Mesendoderm (in vitro differentiated cells): ENCODE measurements around the gene FLT1.

Experiments used
- DNase-seq: peaks from one replicate; pipeline ENCODE4 v3.0.0; 2013
- H2AK5ac ChIP-seq: 2 replicates; pipeline ENCODE4 v1.6.1; 2013; ENCODE audit warnings: low read length, inconsistent platforms
- H2BK120ac ChIP-seq: 2 replicates; pipeline ENCODE4 v1.6.1; 2013; ENCODE audit warnings: low read depth, mild to moderate bottlenecking, low read length, moderate library complexity, mixed read lengths
- H2BK15ac ChIP-seq: replicated peaks from 2 replicates; pipeline ENCODE4 v1.6.1; 2013; ENCODE audit warnings: low read depth, mild to moderate bottlenecking, moderate library complexity
- H2BK5ac ChIP-seq: 2 replicates; pipeline ENCODE4 v1.6.1; 2013; ENCODE audit warnings: low read length, inconsistent platforms
- H3K18ac ChIP-seq: 2 replicates; pipeline ENCODE4 v1.6.1; 2013; ENCODE audit warnings: mild to moderate bottlenecking, low read length, mixed read lengths
- H3K23ac ChIP-seq: one replicate; pipeline ENCODE4 v1.6.1; 2013; ENCODE audit warnings: low read length
- H3K27ac ChIP-seq: 2 replicates; pipeline ENCODE4 v1.5.1; 2013; ENCODE audit warnings: low read depth, mild to moderate bottlenecking, inconsistent platforms, low read length, moderate library complexity
- H3K27me3 ChIP-seq: 2 replicates; pipeline ENCODE4 v1.6.1; 2013; ENCODE audit warnings: low read length, control low read depth, mild to moderate bottlenecking, inconsistent platforms; ENCODE audit not compliant: insufficient read depth, poor library complexity
- H3K36me3 ChIP-seq: 2 replicates; pipeline ENCODE4 v1.6.1; 2013; ENCODE audit warnings: low read length, inconsistent platforms; ENCODE audit not compliant: control insufficient read depth, insufficient read depth
- H3K4ac ChIP-seq: one replicate; pipeline ENCODE4 v1.6.1; 2013; ENCODE audit warnings: low read depth, mild to moderate bottlenecking, low read length, moderate library complexity
- H3K4me1 ChIP-seq: 2 replicates; pipeline ENCODE4 v1.6.1; 2013; ENCODE audit warnings: low read depth, low read length, inconsistent platforms; ENCODE audit not compliant: control insufficient read depth
- H3K4me2 ChIP-seq: 2 replicates; pipeline ENCODE4 v1.6.1; 2013; ENCODE audit warnings: low read length
- H3K4me3 ChIP-seq: 2 replicates; pipeline ENCODE4 v1.5.1; 2013; ENCODE audit warnings: mild to moderate bottlenecking, low read length
- H3K56ac ChIP-seq: one replicate; pipeline ENCODE4 v1.6.1; 2013; ENCODE audit warnings: low read length
- H3K79me1 ChIP-seq: 2 replicates; pipeline ENCODE4 v1.6.1; 2013; ENCODE audit warnings: low read length, inconsistent platforms
- H3K79me2 ChIP-seq: 2 replicates; pipeline ENCODE4 v1.6.1; 2013; ENCODE audit warnings: mild to moderate bottlenecking, low read length; ENCODE audit not compliant: control insufficient read depth, insufficient read depth
- H3K9ac ChIP-seq: 2 replicates; pipeline ENCODE4 v1.6.1; 2013; ENCODE audit warnings: low read length, inconsistent platforms
- H4K5ac ChIP-seq: one replicate; pipeline ENCODE4 v1.6.1; 2013; ENCODE audit warnings: low read length
- H4K8ac ChIP-seq: one replicate; pipeline ENCODE4 v1.6.1; 2013; ENCODE audit warnings: low read depth, mild to moderate bottlenecking, control low read depth, low read length, moderate library complexity
- WGBS: extraction: QIAGEN DNeasy Blood & Tissue Kit; methylation state at CpG from one replicate; pipeline ENCODE4 v1.1.7; 2013; ENCODE audit warnings: low lambda C conversion rate, missing lambda C conversion rate; ENCODE audit not compliant: insufficient coverage; ENCODE audit errors: extremely low coverage; 5-methylcytosine and 5-hydroxymethylcytosine counted together

The FLT1 gene

DNA sequence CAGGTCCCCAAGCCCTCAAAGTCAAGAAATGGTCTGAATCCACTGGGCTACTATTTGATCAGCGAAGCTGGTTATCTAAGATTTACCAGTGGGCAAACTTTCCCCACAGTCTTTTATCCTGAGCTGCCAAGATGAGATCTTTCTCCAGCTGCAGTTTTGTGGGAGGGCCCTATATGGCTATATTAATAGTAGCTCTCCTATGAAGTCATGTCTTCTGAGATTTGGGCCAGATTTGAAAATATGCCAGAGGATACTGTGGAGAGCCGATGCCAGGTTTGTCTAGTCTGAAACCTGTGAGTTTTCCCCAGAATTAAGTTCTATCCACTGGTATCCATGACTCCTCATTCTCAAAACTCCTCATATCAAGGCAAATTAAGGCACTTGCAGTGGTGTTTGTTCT lies 173.2 kb downstream of the FLT1 start:
- Histone ChIP-seq H3K9ac (no peak overlapping the region), H3K23ac (no peak overlapping the region), H3K4me3 (no peak overlapping the region), H3K27me3 (no peaks in the 10 kb centered on the region), H2BK120ac (no peak overlapping the region), H4K8ac (no peak overlapping the region), H3K4me1 (no peaks in the 10 kb centered on the region), H4K5ac (no peak overlapping the region), H2BK15ac (no peak overlapping the region), H3K4ac (no peak overlapping the region), H3K27ac (no peak overlapping the region), H3K4me2 (no peak overlapping the region), H3K36me3 (no peaks in the 10 kb centered on the region), H3K79me2 (no peaks in the 10 kb centered on the region), H3K56ac (no peak overlapping the region), H3K18ac (no peak overlapping the region), H2BK5ac (no peak overlapping the region), H2AK5ac (no peak overlapping the region), H3K79me1 (no peaks in the 10 kb centered on the region)
- WGBS: no CpG with 5 or more reads among the region's 2 CpGs
- no peak for DNase-seq

DNA sequence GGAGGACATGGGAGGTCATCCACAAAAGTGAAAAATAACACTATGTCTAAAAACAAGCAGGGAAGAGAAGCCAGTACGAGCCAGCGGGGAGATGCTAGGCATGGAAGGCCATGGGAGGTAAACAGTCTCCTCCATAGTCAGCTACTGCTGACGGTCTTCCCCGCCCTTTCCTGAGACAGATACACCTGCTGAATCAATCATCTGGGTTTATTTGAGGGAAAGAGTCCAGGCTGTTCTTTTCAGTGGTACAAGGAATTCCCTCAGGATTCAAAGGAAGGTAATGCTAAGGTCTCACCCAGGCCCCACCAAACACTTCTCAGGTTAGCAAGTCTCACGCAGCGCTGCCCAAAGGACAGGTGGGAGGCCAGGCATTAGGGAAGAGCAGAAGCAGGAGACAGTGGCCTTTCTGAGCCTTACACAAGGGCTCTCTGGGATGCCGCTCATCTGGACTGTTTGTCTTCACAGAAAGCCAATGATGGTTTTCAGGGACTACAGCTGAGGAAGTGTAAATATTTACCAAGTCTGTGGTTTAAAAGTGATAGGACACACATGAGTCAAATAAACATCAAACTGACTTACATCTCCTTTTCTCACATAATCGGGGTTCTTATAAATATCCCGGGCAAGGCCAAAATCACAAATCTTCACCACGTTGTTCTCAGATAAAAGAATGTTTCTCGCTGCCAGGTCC lies 173.9 kb downstream of the FLT1 start:
- H3K36me3 ChIP-seq: no peaks in the 10 kb centered on the region
- H2BK5ac ChIP-seq: no peak overlapping the region
- no peak overlapping the region for H3K9ac ChIP-seq
- WGBS: no CpG with 5 or more reads among the region's 11 CpGs
- H3K79me1 ChIP-seq: no peaks in the 10 kb centered on the region
- no peak for DNase-seq
- no peak overlapping the region for H3K4me2 ChIP-seq
- no peak overlapping the region for H4K8ac ChIP-seq
- H2BK120ac ChIP-seq: no peak overlapping the region
- H3K79me2 ChIP-seq: no peaks in the 10 kb centered on the region
- no peak overlapping the region for H4K5ac ChIP-seq
- no peak overlapping the region for H2BK15ac ChIP-seq
- H3K23ac ChIP-seq: no peak overlapping the region
- H2AK5ac ChIP-seq: no peak overlapping the region
- no peak overlapping the region for H3K4me3 ChIP-seq
- H3K56ac ChIP-seq: no peak overlapping the region
- H3K4ac ChIP-seq: no peak overlapping the region
- H3K18ac ChIP-seq: no peak overlapping the region
- H3K4me1 ChIP-seq: no peaks in the 10 kb centered on the region
- H3K27ac ChIP-seq: no peak overlapping the region
- no peaks in the 10 kb centered on the region for H3K27me3 ChIP-seq

DNA sequence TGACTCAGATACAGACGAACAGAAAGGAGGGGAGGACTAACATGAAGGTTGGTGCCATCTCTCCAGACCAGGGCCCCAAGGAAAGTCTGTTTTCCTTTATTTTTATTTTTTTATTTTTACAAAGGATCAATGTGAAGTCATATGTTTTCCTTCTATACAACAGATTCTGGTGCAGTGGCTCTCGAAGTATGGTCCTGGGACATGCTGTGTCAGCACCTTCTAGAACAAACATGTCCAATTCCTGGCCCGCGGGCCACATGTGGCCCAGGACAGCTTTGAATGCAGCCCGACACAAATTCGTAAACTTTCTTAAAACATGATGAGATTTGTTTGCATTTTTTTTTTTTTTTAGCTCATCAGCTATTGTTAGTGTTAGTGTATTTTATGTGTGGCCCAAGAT lies 174.7 kb downstream of the FLT1 start:
- no peak overlapping the region for H3K9ac ChIP-seq
- no CpG with 5 or more reads among the region's 6 CpGs for WGBS
- no peaks in the 10 kb centered on the region for H3K79me1 ChIP-seq

DNA sequence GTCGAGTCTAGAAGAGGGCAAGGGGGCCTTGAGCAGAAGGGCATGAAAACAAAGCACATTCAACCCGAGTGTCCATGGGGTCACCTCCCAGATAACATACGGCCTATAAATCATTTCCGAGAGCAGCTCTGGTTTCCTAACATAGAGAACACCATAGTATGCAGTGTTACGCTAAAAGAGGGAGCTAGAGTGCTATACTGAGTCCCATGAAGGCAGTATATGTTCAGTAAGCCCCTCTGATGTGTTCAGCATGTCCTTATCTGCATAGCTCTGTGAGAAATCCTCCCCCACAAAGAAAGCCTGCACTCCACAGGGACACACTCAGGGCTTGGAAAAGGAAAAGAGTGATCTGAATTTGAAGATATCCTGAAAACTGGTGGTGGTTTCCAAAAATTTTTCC lies 175.4 kb downstream of the FLT1 start:
- no peaks in the 10 kb centered on the region for H3K4me1 ChIP-seq
- H3K79me2 ChIP-seq: no peaks in the 10 kb centered on the region
- no CpG with 5 or more reads among the region's 5 CpGs for WGBS
- no peak overlapping the region for H3K27ac ChIP-seq
- no peaks in the 10 kb centered on the region for H3K36me3 ChIP-seq
- H3K18ac ChIP-seq: no peak overlapping the region
- H3K27me3 ChIP-seq: no peaks in the 10 kb centered on the region
- H3K4me2 ChIP-seq: no peak overlapping the region
- H3K23ac ChIP-seq: no peak overlapping the region
- no peak overlapping the region for H4K8ac ChIP-seq
- no peak overlapping the region for H3K4ac ChIP-seq
- no peak overlapping the region for H4K5ac ChIP-seq
- no peak overlapping the region for H3K56ac ChIP-seq
- H2BK120ac ChIP-seq: no peak overlapping the region
- H2BK5ac ChIP-seq: no peak overlapping the region
- H3K9ac ChIP-seq: no peak overlapping the region
- H2BK15ac ChIP-seq: no peak overlapping the region
- H3K79me1 ChIP-seq: no peaks in the 10 kb centered on the region
- no peak overlapping the region for H3K4me3 ChIP-seq
- no peak for DNase-seq
- H2AK5ac ChIP-seq: no peak overlapping the region

More for the DNA sequence above, 174.7 kb downstream of the FLT1 start:
- no peak overlapping the region for H4K8ac ChIP-seq
- no peak overlapping the region for H3K27ac ChIP-seq
- no peak overlapping the region for H3K18ac ChIP-seq
- DNase-seq: no peak
- no peak overlapping the region for H3K4me2 ChIP-seq
- H3K4me3 ChIP-seq: no peak overlapping the region
- no peak overlapping the region for H2BK5ac ChIP-seq
- no peaks in the 10 kb centered on the region for H3K79me2 ChIP-seq
- H2BK15ac ChIP-seq: no peak overlapping the region
- no peaks in the 10 kb centered on the region for H3K36me3 ChIP-seq
- H3K4me1 ChIP-seq: no peaks in the 10 kb centered on the region
- H3K23ac ChIP-seq: no peak overlapping the region
- no peak overlapping the region for H3K4ac ChIP-seq
- no peak overlapping the region for H3K56ac ChIP-seq
- H3K27me3 ChIP-seq: no peaks in the 10 kb centered on the region
- no peak overlapping the region for H2BK120ac ChIP-seq
- H4K5ac ChIP-seq: no peak overlapping the region
- no peak overlapping the region for H2AK5ac ChIP-seq

DNA sequence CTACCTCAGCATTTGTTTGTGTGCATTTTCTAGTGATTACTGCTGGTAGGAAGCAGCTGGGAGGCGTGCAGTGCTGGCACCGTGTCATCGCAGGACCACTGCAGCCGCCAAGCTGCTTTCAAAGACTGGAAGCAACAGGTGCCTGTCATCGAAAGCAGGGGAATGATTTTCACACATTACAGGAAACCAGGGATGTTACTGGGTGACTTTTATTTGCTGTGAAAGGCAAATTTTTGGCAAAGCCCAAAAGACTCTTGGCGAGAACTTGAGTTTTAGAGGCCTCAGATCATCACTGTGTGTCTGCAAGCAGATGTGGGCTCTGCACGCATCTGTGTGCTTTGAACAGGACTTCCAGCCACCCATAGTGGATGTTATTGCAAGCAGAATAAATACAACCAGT lies 176.4 kb downstream of the FLT1 start:
- H2BK120ac ChIP-seq: no peak overlapping the region
- no peak overlapping the region for H3K4ac ChIP-seq
- no peak overlapping the region for H4K8ac ChIP-seq
- H3K18ac ChIP-seq: no peak overlapping the region
- no peak overlapping the region for H2BK15ac ChIP-seq
- H3K4me2 ChIP-seq: no peak overlapping the region
- no CpG with 5 or more reads among the region's 7 CpGs for WGBS
- no peaks in the 10 kb centered on the region for H3K79me2 ChIP-seq
- H3K36me3 ChIP-seq: no peaks in the 10 kb centered on the region
- no peak overlapping the region for H2BK5ac ChIP-seq
- H3K23ac ChIP-seq: no peak overlapping the region
- H3K4me1 ChIP-seq: no peaks in the 10 kb centered on the region
- no peak overlapping the region for H3K4me3 ChIP-seq
- no peak overlapping the region for H2AK5ac ChIP-seq
- H3K27me3 ChIP-seq: no peaks in the 10 kb centered on the region
- H3K56ac ChIP-seq: no peak overlapping the region
- H4K5ac ChIP-seq: no peak overlapping the region
- no peak overlapping the region for H3K27ac ChIP-seq
- no peaks in the 10 kb centered on the region for H3K79me1 ChIP-seq
- H3K9ac ChIP-seq: no peak overlapping the region
- no peak for DNase-seq

DNA sequence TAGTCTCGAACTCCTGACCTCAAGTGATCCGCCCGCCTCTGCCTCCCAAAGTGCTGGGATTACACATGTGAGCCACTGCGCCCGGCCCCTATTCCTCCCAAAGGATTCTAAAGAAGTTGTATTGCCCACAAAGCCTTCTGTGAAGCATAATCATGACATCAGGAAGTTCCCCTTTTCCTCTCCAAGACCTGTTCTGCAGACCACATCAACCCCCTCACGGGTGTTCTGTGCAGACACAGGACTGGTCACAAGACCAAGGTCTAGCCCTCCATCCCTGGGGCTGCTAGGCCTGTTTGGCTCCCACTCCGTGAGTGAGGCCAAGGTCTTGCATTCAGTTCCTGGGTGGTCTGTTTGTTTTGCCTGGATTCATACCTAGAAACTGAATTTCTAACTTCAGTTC lies 178.1 kb downstream of the FLT1 start:
- H3K27me3 ChIP-seq: no peaks in the 10 kb centered on the region
- H2BK5ac ChIP-seq: no peak overlapping the region
- DNase-seq: no peak
- H3K4me1 ChIP-seq: no peaks in the 10 kb centered on the region
- H3K36me3 ChIP-seq: no peaks in the 10 kb centered on the region
- H3K56ac ChIP-seq: no peak overlapping the region
- no peak overlapping the region for H2BK120ac ChIP-seq
- no peak overlapping the region for H3K4me3 ChIP-seq
- H3K4ac ChIP-seq: no peak overlapping the region
- no peak overlapping the region for H4K5ac ChIP-seq
- H3K23ac ChIP-seq: no peak overlapping the region
- no peak overlapping the region for H3K18ac ChIP-seq
- H4K8ac ChIP-seq: no peak overlapping the region
- H3K79me1 ChIP-seq: no peaks in the 10 kb centered on the region
- no CpG with 5 or more reads among the region's 7 CpGs for WGBS
- no peak overlapping the region for H2AK5ac ChIP-seq
- H2BK15ac ChIP-seq: no peak overlapping the region
- H3K9ac ChIP-seq: no peak overlapping the region
- H3K4me2 ChIP-seq: no peak overlapping the region
- H3K27ac ChIP-seq: no peak overlapping the region
- no peaks in the 10 kb centered on the region for H3K79me2 ChIP-seq
